Suprapubic skin (tissue), 4 donors: Measurements from ENCODE around the gene TDP2. TPM values are rescaled to one million over a fixed set of nuclear protein-coding genes. Genes with fewer than 3 reads are reported as not detected.
"Not testable (repeated sequence)": the region's sequence is repeated elsewhere in the genome, so short reads cannot be mapped to it uniquely, and the experiment has no call there.

Source experiments
- DNase-seq, 2 donors: peaks; one replicate each; pipeline ENCODE4 v3.0.0-alpha.2; 2019; ENCODE audit warnings: low spot score in 2 of 2
- H3K27ac ChIP-seq: fragments of 200-600 bp; sonication (generic); one replicate; pipeline ENCODE4 v1.5.1; 2019
- H3K27me3 ChIP-seq: fragments of 200-600 bp; sonication (generic); one replicate; pipeline ENCODE4 v1.5.1; 2019
- H3K36me3 ChIP-seq: fragments of 200-600 bp; sonication (generic); one replicate; pipeline ENCODE4 v1.5.1; 2019
- H3K4me1 ChIP-seq: fragments of 200-600 bp; sonication (generic); one replicate; pipeline ENCODE4 v1.5.1; 2019
- H3K4me3 ChIP-seq: fragments of 200-600 bp; sonication (generic); one replicate; pipeline ENCODE4 v1.5.1; 2019; ENCODE audit warnings: mild to moderate bottlenecking
- H3K9me3 ChIP-seq: fragments of 200-600 bp; sonication (generic); one replicate; pipeline ENCODE4 v1.5.1; 2019
- CTCF ChIP-seq, 2 donors: fragments of 200-600 bp in 1 of 2; fragments of 450-650 bp in 1 of 2; sonication (generic) in 1 of 2; IDR thresholded peaks; one replicate each; pipeline ENCODE4 v1.5.1; 2016 to 2019; ENCODE audit warnings: antibody characterized with exemption in 2 of 2, mild to moderate bottlenecking in 1 of 2, moderate library complexity in 1 of 2
- EP300 ChIP-seq: sonication (generic); formaldehyde crosslinking; IDR thresholded peaks from one replicate; pipeline ENCODE4 v1.6.1; 2017; ENCODE audit warnings: antibody characterized with exemption
- POLR2A ChIP-seq, 2 donors: fragments of 450-650 bp; IDR thresholded peaks; one replicate each; pipeline ENCODE4 v1.6.1; 2017; ENCODE audit warnings: antibody characterized with exemption in 2 of 2, mild to moderate bottlenecking in 2 of 2, moderate library complexity in 2 of 2
- POLR2AphosphoS5 ChIP-seq, 3 donors: sonication (generic); formaldehyde crosslinking; IDR thresholded peaks; one replicate each; pipeline ENCODE4 v1.6.1; 2017; ENCODE audit warnings: antibody characterized with exemption in 3 of 3
- WGBS: methylation state at CpG from one replicate; pipeline ENCODE4 v1.1.5; 2018; 5-methylcytosine and 5-hydroxymethylcytosine counted together
- total RNA-seq, 4 donors: library from RNA; depleted of rRNA; stranded (reverse); fragments of >200 nt; gene quantifications; one replicate each; pipeline ENCODE4 v1.1.0, GENCODE V29; 2016

TDP2 gene
- total RNA-seq, 4 donors from 2014 or later = 15.3 to 26.2 (median 23.8) TPM

DNA sequence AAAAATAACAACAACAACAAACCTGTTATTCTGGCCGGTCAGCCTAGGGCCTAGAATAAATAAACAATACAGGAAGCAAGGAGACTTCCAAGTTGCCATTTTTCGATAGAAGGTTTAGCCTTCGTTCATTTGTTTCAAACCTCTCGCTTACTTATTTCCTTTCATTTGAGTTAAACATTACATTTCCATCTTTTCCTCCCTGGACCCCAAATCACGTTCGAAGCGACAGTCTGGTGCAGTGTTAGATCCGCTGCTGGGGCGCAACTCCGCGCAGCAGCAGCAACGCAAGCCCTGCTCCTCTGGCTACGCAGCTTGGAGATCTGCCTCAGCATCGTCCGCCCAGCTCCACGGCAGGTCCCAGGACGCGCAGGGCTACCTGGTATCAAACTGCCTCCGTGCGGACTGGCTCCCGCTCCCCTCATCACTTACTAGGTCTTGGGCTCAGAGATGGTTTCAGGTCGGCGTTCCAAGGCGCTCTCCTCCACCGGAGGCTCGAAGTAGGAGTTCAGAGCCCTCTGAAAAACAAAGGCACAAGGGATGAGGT lies 530 bp downstream of the TDP2 start:
- no peaks in the 10 kb centered on the region for H3K27me3 ChIP-seq
- H3K4me3 ChIP-seq = peak overlapping the region; percentile 89
- peaks cover 23% of the 10 kb centered on the region for H3K36me3 ChIP-seq
- H3K4me1 ChIP-seq = peaks cover 30% of the 10 kb centered on the region
- peak; percentile 75 to 79 for DNase-seq
- H3K27ac ChIP-seq = peak overlapping the region; percentile 90
- WGBS = under 1% methylated on average over 21 of the region's 26 CpGs
- no peak for TF ChIP-seq EP300
- no peak for TF ChIP-seq POLR2A (IDR thresholded peaks at IDR 0.05)
- no peaks in the 10 kb centered on the region for H3K9me3 ChIP-seq

DNA sequence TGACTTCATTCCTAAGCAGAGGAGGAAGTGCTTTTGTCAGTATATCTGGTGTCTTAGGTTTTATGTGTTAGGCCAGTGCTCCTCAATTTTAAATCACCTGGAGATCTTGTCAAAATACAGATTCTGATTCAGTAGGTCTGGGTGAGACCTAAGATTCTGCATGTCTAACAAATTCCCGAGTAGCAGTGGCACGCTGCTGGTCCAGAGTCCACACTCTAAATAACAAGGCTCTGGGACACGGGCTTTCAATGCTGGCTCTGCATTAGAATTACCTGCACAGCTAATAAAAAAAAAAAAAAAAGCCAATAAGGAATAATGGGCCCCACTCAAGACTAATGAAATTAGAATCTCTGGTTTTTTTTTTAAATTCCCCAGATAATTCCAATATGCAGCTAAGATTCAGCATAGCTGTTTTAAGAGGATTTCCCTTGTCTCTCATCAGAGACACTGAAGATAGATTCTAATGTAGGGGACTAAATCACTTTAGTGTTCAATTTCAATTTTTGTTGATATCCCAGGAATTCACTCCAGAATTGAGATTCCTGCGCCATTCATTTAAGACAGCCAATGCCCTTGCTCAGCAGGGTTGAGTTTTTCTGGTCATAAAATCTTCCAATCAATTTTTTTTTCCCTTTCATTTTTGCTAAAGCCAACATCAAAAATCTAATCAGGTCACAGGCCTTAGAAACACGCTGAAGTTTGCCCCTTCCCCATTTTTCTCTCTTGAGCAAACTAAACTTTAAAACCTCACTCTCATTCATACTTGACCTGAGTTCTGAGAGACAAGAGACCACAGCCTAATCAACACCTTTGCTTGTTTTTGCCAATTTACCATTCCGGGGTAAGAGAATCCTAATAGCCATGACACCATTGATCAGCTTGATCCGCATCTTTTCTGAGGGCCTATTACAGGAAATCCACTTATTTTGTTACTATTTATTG lies 2.4 kb downstream of the TDP2 start:
- Histone ChIP-seq H3K27ac (no peak overlapping the region), H3K4me1 (peaks cover 35% of the 10 kb centered on the region), H3K27me3 (no peaks in the 10 kb centered on the region), H3K4me3 (no peak overlapping the region), H3K36me3 (peaks cover 23% of the 10 kb centered on the region), H3K9me3 (no peaks in the 10 kb centered on the region)
- DNase-seq = no peak
- TF ChIP-seq POLR2AphosphoS5 (IDR thresholded peaks at IDR 0.05) (no peak), EP300 (no peak), POLR2A (IDR thresholded peaks at IDR 0.05) (no peak), CTCF (IDR thresholded peaks at IDR 0.05) (no peak)
- WGBS = 93% methylated on average over 7 of the region's 7 CpGs

- DNase-seq = no peak
- H3K36me3 ChIP-seq = peaks cover 26% of the 10 kb centered on the region
- H3K9me3 ChIP-seq = no peaks in the 10 kb centered on the region
- H3K27ac ChIP-seq = no peak overlapping the region
- TF ChIP-seq POLR2A (IDR thresholded peaks at IDR 0.05) (no peak), CTCF (IDR thresholded peaks at IDR 0.05) (no peak), EP300 (no peak), POLR2AphosphoS5 (IDR thresholded peaks at IDR 0.05) (no peak)
- H3K27me3 ChIP-seq = no peaks in the 10 kb centered on the region
- 94% methylated on average over 1 of the region's 1 CpG for WGBS
- peaks cover 31% of the 10 kb centered on the region for H3K4me1 ChIP-seq
- H3K4me3 ChIP-seq = no peak overlapping the region
Measured at GRCh38 chr6:24663189-24663588, 3.5 kb downstream of the TDP2 start.

DNA sequence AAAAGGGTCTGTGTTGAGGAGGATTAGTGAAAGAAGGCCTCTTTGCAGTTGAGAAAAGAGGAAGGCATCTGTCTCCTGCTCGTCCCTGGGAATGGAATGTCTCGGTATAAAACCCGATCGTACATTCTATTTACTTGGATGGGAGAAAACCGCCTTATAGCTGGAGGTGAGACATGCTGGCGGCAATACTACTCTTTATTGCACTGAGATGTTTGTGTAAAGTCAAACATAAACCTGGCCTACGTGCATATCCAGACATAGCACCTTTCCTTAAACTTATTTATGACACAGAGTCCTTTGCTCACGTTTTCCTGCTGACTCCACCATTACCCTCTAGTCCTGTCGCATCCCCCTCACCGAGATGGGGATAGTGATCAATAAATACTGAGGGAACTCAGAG lies 4.5 kb downstream of the TDP2 start:
- H3K27me3 ChIP-seq = no peaks in the 10 kb centered on the region
- peaks cover 29% of the 10 kb centered on the region for H3K36me3 ChIP-seq
- TF ChIP-seq EP300 = no peak
- TF ChIP-seq POLR2AphosphoS5 (IDR thresholded peaks at IDR 0.05) = no peak
- no peak for TF ChIP-seq POLR2A (IDR thresholded peaks at IDR 0.05)
- no peak for TF ChIP-seq CTCF (IDR thresholded peaks at IDR 0.05)
- H3K9me3 ChIP-seq = no peaks in the 10 kb centered on the region
- no peak overlapping the region for H3K27ac ChIP-seq
- peaks cover 24% of the 10 kb centered on the region for H3K4me1 ChIP-seq
- no peak overlapping the region for H3K4me3 ChIP-seq
- no peak for DNase-seq
- WGBS = 92% methylated on average over 10 of the region's 10 CpGs

DNA sequence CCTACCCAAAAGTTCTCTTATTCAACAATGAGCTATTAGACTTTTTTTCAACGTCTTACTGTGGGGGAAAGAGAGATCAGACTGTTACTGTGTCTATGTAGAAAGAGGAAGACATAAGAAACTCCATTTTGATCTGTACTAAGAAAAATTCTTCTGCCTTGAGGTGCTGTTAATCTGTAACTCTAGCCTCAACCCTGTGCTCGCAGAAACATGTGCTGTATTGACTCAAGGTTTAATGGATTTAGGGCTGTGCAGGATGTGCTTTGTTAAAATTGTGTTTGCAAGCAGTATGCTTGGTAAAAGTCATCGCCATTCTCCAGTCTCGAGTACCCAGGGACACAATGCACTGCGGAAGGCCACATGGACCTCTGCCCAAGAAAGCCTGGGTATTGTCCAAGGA lies 4.9 kb downstream of the TDP2 start:
- not testable (repeated sequence) for H3K4me3 ChIP-seq, H3K27ac ChIP-seq, H3K27me3 ChIP-seq, DNase-seq, H3K9me3 ChIP-seq
- peaks cover 24% of the 10 kb centered on the region for H3K4me1 ChIP-seq
- peaks cover 33% of the 10 kb centered on the region for H3K36me3 ChIP-seq
- 82% methylated on average over 5 of the region's 5 CpGs for WGBS

DNA sequence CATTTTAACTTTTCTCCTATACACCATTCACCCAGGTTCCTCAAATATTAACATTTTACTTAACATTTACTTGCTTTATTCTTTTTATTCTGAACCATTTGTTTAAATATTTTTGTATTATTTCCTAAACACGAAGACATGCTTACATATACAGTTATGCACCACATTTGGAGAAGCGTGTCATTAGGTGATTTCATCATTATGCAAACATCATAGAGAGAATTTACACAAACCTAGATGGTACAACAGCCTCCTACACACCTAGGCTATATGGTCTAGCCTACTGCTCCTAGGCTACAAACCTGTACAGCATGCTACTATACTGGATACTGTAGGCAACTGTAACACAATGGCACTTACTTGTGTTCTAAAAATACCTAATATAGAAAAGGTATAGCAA lies 6.6 kb downstream of the TDP2 start:
- TF ChIP-seq POLR2AphosphoS5 (IDR thresholded peaks at IDR 0.05) (no peak), POLR2A (IDR thresholded peaks at IDR 0.05) (no peak), EP300 (no peak), CTCF (IDR thresholded peaks at IDR 0.05) (no peak)
- H3K4me3 ChIP-seq = no peak overlapping the region
- no peaks in the 10 kb centered on the region for H3K27me3 ChIP-seq
- no peaks in the 10 kb centered on the region for H3K9me3 ChIP-seq
- DNase-seq = no peak
- H3K27ac ChIP-seq = no peak overlapping the region
- H3K36me3 ChIP-seq = peaks cover 37% of the 10 kb centered on the region
- peaks cover 16% of the 10 kb centered on the region for H3K4me1 ChIP-seq
- WGBS = 95% methylated on average over 2 of the region's 2 CpGs
